Peyer's patch (tissue), 4 donors: ENCODE data around the gene TMEM242.

Experiments used
- CTCF ChIP-seq, 6 experiments: fragments of 450-650 bp in 4 of 6; fragments of 200-600 bp in 2 of 6; sonication (generic) in 1 of 6; IDR thresholded peaks; one replicate each; pipeline ENCODE4 v1.5.1; 2017 to 2019; ENCODE audit warnings: antibody characterized with exemption in 6 of 6, mild to moderate bottlenecking in 3 of 6, moderate library complexity in 1 of 6
- POLR2A ChIP-seq, 2 donors: fragments of 450-650 bp; IDR thresholded peaks; one replicate each; pipeline ENCODE4 v1.5.1; 2017; ENCODE audit warnings: antibody characterized with exemption in 2 of 2, mild to moderate bottlenecking in 2 of 2, moderate library complexity in 2 of 2

GRCh38 chr6:157284738-157285421 lies 38.4 kb downstream of the TMEM242 start:
- no peak for TF ChIP-seq POLR2A (IDR thresholded peaks at IDR 0.05)
- TF ChIP-seq CTCF (IDR thresholded peaks at IDR 0.05): no peak
